Left cardiac atrium (tissue), 4 donors: ENCODE results near the gene DPPA5. TPM values are rescaled to one million over a fixed set of nuclear protein-coding genes. Genes with fewer than 3 reads are reported as not detected.
"Not testable (repeated sequence)": the region's sequence is repeated elsewhere in the genome, so short reads cannot be mapped to it uniquely, and the experiment has no call there.

Experiments
- ATAC-seq, 2 donors: fragments of 200-7000 bp; cut with Tn5 transposase; one replicate each; pipeline ENCODE4 v1.9.1; 2020; ENCODE audit warnings: mild to moderate bottlenecking in 2 of 2, moderate library complexity in 2 of 2
- DNase-seq: peaks from one replicate; pipeline ENCODE4 v3.0.0-alpha.2; 2020
- intact Hi-C, 2 donors: fragments of 100-400 bp; cut with DNase I; formaldehyde crosslinking; loops; one replicate each; pipeline versions ENCODE4 v1.14.1 to v1.15.1; 2022 to 2023
- total RNA-seq, 2 donors: library from RNA; stranded (reverse); fragmentation: NEBNext Ultra II Directional; extraction: Animal tissue kit (Norgen Biotek cat#: 25700); gene quantifications; one replicate each; pipeline ENCODE4 v1.2.1, GENCODE V29; 2021
- donor health status: DM: no; HTN: yes; CAD: no.
- donor health status: DM: no; HTN: yes; CAD: no; lungs with severe emphysema.
- donor health status: DM: yes; HTN: yes; CAD: no.
- donor health status: Dilated cardiomyopathy.

DPPA5 gene
- total RNA-seq, 2 donors from 2014 or later: not detected

GRCh38 chr6:73367761-73368355 lies 13.8 kb upstream of the DPPA5 start:
- intact Hi-C loops: no loop called here
- DNase-seq (no peak), ATAC-seq (no peak)

GRCh38 chr6:73364549-73364948 lies 10.5 kb upstream of the DPPA5 start:
- intact Hi-C loops: no loop called here
- ATAC-seq (no peak), DNase-seq (no peak)

GRCh38 chr6:73364121-73364520 lies 10.0 kb upstream of the DPPA5 start:
- DNase-seq (no peak), ATAC-seq (no peak)
- intact Hi-C loops: no loop called here

GRCh38 chr6:73363537-73363875 lies 9.4 kb upstream of the DPPA5 start:
- ATAC-seq (no peak), DNase-seq (no peak)
- intact Hi-C loops: no loop called here

GRCh38 chr6:73362869-73363536 lies 8.9 kb upstream of the DPPA5 start:
- intact Hi-C loops: no loop called here
- DNase-seq (no peak), ATAC-seq (no peak)

- DNase-seq (no peak), ATAC-seq (no peak)
- intact Hi-C loops: no loop called here
These were observed 8.3 kb upstream of the DPPA5 start, which contains the start of gene KHDC3L for GRCh38 chr6:73362358-73362757. TSS of gene KHDC3L (plus strand) at chr6:73362658. CDS start at chr6:73362730, 72 bp downstream.

- no peak for ATAC-seq
- intact Hi-C loops: no loop called here
- no peak for DNase-seq
These were observed 4.8 kb downstream of the DPPA5 start for GRCh38 chr6:73349311-73349710.

GRCh38 chr6:73348550-73349204 lies 5.4 kb downstream of the DPPA5 start:
- ATAC-seq (no peak), DNase-seq (no peak)
- intact Hi-C loops: no loop called here

- intact Hi-C loops: no loop called here
- DNase-seq (no peak), ATAC-seq (no peak)
These were observed 10.9 kb downstream of the DPPA5 start for GRCh38 chr6:73343164-73343563.

- intact Hi-C loops: no loop called here
- no peak for DNase-seq
- ATAC-seq: no peak
These were observed 11.9 kb downstream of the DPPA5 start for GRCh38 chr6:73342174-73342573.

GRCh38 chr6:73341335-73341734 lies 12.7 kb downstream of the DPPA5 start:
- ATAC-seq (no peak), DNase-seq (no peak)
- intact Hi-C loops: no loop called here

- intact Hi-C loops: no loop called here
- DNase-seq (no peak), ATAC-seq (no peak)
These were observed 14.0 kb downstream of the DPPA5 start for GRCh38 chr6:73340048-73340447.

- no peak for ATAC-seq
- intact Hi-C loops: no loop called here
These were observed 14.7 kb downstream of the DPPA5 start for GRCh38 chr6:73339340-73339739.

GRCh38 chr6:73329201-73329600 lies 24.9 kb downstream of the DPPA5 start:
- intact Hi-C loops: loop anchor here in 1 of 2 donors (10.0 kb wide), 1 partner anchor 914 kb away; no protein-coding TSS in a partner anchor
- DNase-seq (no peak), ATAC-seq (no peak)

More at GRCh38 chr6:73339340-73339739, 14.7 kb downstream of the DPPA5 start:
- DNase-seq: no peak

- intact Hi-C loops: loop anchor here in 1 of 2 donors (10.0 kb wide), 1 partner anchor 914 kb away; no protein-coding TSS in a partner anchor
- ATAC-seq: no peak
- no peak for DNase-seq
These were observed 25.3 kb downstream of the DPPA5 start for GRCh38 chr6:73328790-73329189.

- intact Hi-C loops: loop anchor here in 1 of 2 donors (10.0 kb wide), 1 partner anchor 911 kb away; no protein-coding TSS in a partner anchor
- DNase-seq (no peak), ATAC-seq (no peak)
These were observed 28.4 kb downstream of the DPPA5 start for GRCh38 chr6:73325656-73326055.

- DNase-seq (no peak), ATAC-seq (no peak)
- intact Hi-C loops: loop anchor here in 1 of 2 donors (10.0 kb wide), 1 partner anchor 909 kb away; no protein-coding TSS in a partner anchor
These were observed 30.8 kb downstream of the DPPA5 start for GRCh38 chr6:73323323-73323722.

GRCh38 chr6:73314577-73315492 lies 39.2 kb downstream of the DPPA5 start:
- intact Hi-C loops: no loop called here
- DNase-seq (no peak), ATAC-seq (peak in 1 of 2 donors; percentile 13)

- intact Hi-C loops, ATAC-seq, DNase-seq: not testable (repeated sequence)
These were observed 43.6 kb downstream of the DPPA5 start for GRCh38 chr6:73310503-73310845.
